Activated naive CD4-positive, alpha-beta T cell treated with anti-CD3 and anti-CD28 coated beads for 36 hours (primary cell): ENCODE data around the gene TSEN15. TPM values are rescaled to one million over a fixed set of nuclear protein-coding genes. Genes with fewer than 3 reads are reported as not detected.
"Not testable (repeated sequence)": the region's sequence is repeated elsewhere in the genome, so short reads cannot be mapped to it uniquely, and the experiment has no call there.

Experiments
- CTCF ChIA-PET: fragments of 350-600 bp; sonication (Branson Sonifier 250); formaldehyde crosslinking; loops from one replicate; lab custom pipeline; 2021; ENCODE audit warnings: antibody characterized with exemption; lab: Charles Lee
- DNase-seq: peaks from one replicate; pipeline ENCODE4 v3.0.0-alpha.2; 2020
- H3K27ac Mint-ChIP-seq: one replicate; pipeline ENCODE4 v1.8.0; 2021; ENCODE audit warnings: mild to moderate bottlenecking, mixed read lengths
- H3K27me3 Mint-ChIP-seq: one replicate; pipeline ENCODE4 v1.8.0; 2021; ENCODE audit warnings: low read depth, mixed read lengths
- H3K36me3 Mint-ChIP-seq: one replicate; pipeline ENCODE4 v1.8.0; 2021; ENCODE audit warnings: low read depth, mixed read lengths
- H3K4me1 Mint-ChIP-seq: one replicate; pipeline ENCODE4 v1.8.0; 2021; ENCODE audit warnings: low read depth, mixed read lengths
- H3K4me3 Mint-ChIP-seq: one replicate; pipeline ENCODE4 v1.8.0; 2021; ENCODE audit warnings: mild to moderate bottlenecking, moderate library complexity, mixed read lengths
- H3K9me3 Mint-ChIP-seq: one replicate; pipeline ENCODE4 v1.8.0; 2021; ENCODE audit warnings: mixed read lengths
- intact Hi-C: fragments of 100-400 bp; cut with micrococcal nuclease; formaldehyde crosslinking; loops from one replicate; pipeline ENCODE4 v1.15.1; 2023
- total RNA-seq, 2 experiments: library from RNA; stranded (reverse); gene quantifications; one replicate each; pipeline ENCODE4 v1.2.3, GENCODE V29; 2021

The TSEN15 gene
- total RNA-seq, 2 experiments from 2014 or later: 52.6 to 57.6 TPM

DNA sequence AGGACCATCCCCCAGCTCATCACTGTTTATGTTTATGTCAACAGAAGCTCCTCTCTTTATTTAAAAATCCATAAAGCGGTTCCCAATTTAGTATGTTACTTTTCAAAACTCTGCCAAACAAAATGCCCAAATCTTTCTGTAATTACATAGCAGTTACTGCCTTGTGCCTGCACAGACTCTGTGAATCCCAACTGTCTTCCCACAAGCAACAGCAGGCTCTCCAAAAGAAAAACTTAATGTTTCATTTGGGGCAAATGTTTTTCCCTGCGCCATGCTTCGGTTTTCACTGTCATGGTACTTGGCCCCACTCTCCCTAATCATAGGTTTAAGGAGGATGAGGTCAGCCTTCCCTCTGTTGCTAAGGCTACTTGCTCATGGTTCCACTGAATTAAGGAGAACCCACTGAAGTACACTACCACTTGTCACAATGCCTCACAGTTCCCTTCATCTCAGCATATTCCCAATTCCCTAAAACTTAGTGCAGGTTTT lies 18.6 kb upstream of the TSEN15 start:
- intact Hi-C loops: loop anchor here (10.0 kb wide), 1 partner anchor 852 kb away; no protein-coding TSS in a partner anchor
- CTCF ChIA-PET: no interaction called here
- Mint-ChIP-seq H3K4me1 (peaks cover 11% of the 10 kb centered on the region), H3K36me3 (no peaks in the 10 kb centered on the region), H3K27ac (no peak overlapping the region), H3K9me3 (no peaks in the 10 kb centered on the region), H3K4me3 (no peak overlapping the region), H3K27me3 (peaks cover 60% of the 10 kb centered on the region)
- no peak for DNase-seq

- Mint-ChIP-seq H3K36me3 (no peaks in the 10 kb centered on the region), H3K9me3 (no peaks in the 10 kb centered on the region), H3K4me1 (peaks cover 14% of the 10 kb centered on the region), H3K4me3 (no peak overlapping the region), H3K27ac (no peak overlapping the region), H3K27me3 (peaks cover 58% of the 10 kb centered on the region)
- intact Hi-C loops: loop anchor here (10.0 kb wide), 1 partner anchor 851 kb away; no protein-coding TSS in a partner anchor
- CTCF ChIA-PET: no interaction called here
- DNase-seq: no peak
Measured at GRCh38 chr1:184033711-184034167, 17.8 kb upstream of the TSEN15 start.

GRCh38 chr1:184034761-184035379 lies 16.7 kb upstream of the TSEN15 start:
- no peaks in the 10 kb centered on the region for H3K9me3 Mint-ChIP-seq
- H3K27ac Mint-ChIP-seq: no peak overlapping the region
- no peak overlapping the region for H3K4me3 Mint-ChIP-seq
- intact Hi-C loops: loop anchor here (5.0 to 10.0 kb wide), 3 partner anchors 850 to 1122 kb away; partner anchors contain the start of genes SWT1 and TRMT1L
- H3K36me3 Mint-ChIP-seq: no peaks in the 10 kb centered on the region
- DNase-seq: no peak
- peaks cover 15% of the 10 kb centered on the region for H3K4me1 Mint-ChIP-seq
- CTCF ChIA-PET: interaction anchor here (0.6 kb wide), 1 partner anchor 81 kb away, joined by 3 read pairs; no protein-coding TSS in a partner anchor
- peaks cover 64% of the 10 kb centered on the region for H3K27me3 Mint-ChIP-seq

- H3K9me3 Mint-ChIP-seq: no peaks in the 10 kb centered on the region
- H3K36me3 Mint-ChIP-seq: no peaks in the 10 kb centered on the region
- peaks cover 70% of the 10 kb centered on the region for H3K27me3 Mint-ChIP-seq
- DNase-seq: no peak
- intact Hi-C loops: loop anchor here (2.0 to 10.0 kb wide), 5 partner anchors 193 to 1121 kb away; partner anchors contain the start of genes SWT1 and TRMT1L
- H3K4me1 Mint-ChIP-seq: peaks cover 15% of the 10 kb centered on the region
- no peak overlapping the region for H3K27ac Mint-ChIP-seq
- CTCF ChIA-PET: no interaction called here
- peak overlapping the region; percentile 58 for H3K4me3 Mint-ChIP-seq
Measured at GRCh38 chr1:184035719-184036516, 15.6 kb upstream of the TSEN15 start.

- Mint-ChIP-seq H3K4me3 (peak overlapping the region; percentile 58), H3K9me3 (no peaks in the 10 kb centered on the region), H3K27me3 (peaks cover 68% of the 10 kb centered on the region), H3K4me1 (peaks cover 15% of the 10 kb centered on the region), H3K27ac (no peak overlapping the region), H3K36me3 (no peaks in the 10 kb centered on the region)
- CTCF ChIA-PET: no interaction called here
- DNase-seq: peak; percentile 23
- intact Hi-C loops: loop anchor here (2.0 to 10.0 kb wide), 5 partner anchors 194 to 1121 kb away; partner anchors contain the start of genes SWT1 and TRMT1L
Measured at GRCh38 chr1:184036517-184036949, 15.0 kb upstream of the TSEN15 start.

- H3K4me1 Mint-ChIP-seq: peaks cover 15% of the 10 kb centered on the region
- no peak for DNase-seq
- intact Hi-C loops: loop anchor here (1.0 to 10.0 kb wide), 10 partner anchors 13 to 1199 kb away; partner anchors contain the start of genes ARPC5, DHX9, SWT1 and TRMT1L
- no peaks in the 10 kb centered on the region for H3K36me3 Mint-ChIP-seq
- H3K9me3 Mint-ChIP-seq: no peaks in the 10 kb centered on the region
- peak overlapping the region; percentile 74 for H3K4me3 Mint-ChIP-seq
- H3K27ac Mint-ChIP-seq: peak overlapping the region; percentile 15
- CTCF ChIA-PET: interaction anchor here (0.6 kb wide), 1 partner anchor 887 kb away, joined by 3 read pairs; no protein-coding TSS in a partner anchor
- H3K27me3 Mint-ChIP-seq: peaks cover 70% of the 10 kb centered on the region
Measured at GRCh38 chr1:184037849-184038591, 13.5 kb upstream of the TSEN15 start.

GRCh38 chr1:184039126-184039525 lies 12.4 kb upstream of the TSEN15 start:
- H3K4me1 Mint-ChIP-seq: peaks cover 15% of the 10 kb centered on the region
- peaks cover 69% of the 10 kb centered on the region for H3K27me3 Mint-ChIP-seq
- no peak for DNase-seq
- no peaks in the 10 kb centered on the region for H3K9me3 Mint-ChIP-seq
- H3K4me3 Mint-ChIP-seq: no peak overlapping the region
- no peak overlapping the region for H3K27ac Mint-ChIP-seq
- CTCF ChIA-PET: no interaction called here
- H3K36me3 Mint-ChIP-seq: no peaks in the 10 kb centered on the region
- intact Hi-C loops: loop anchor here (5.0 to 10.0 kb wide), 3 partner anchors 846 to 1118 kb away; partner anchors contain the start of genes SWT1 and TRMT1L

DNA sequence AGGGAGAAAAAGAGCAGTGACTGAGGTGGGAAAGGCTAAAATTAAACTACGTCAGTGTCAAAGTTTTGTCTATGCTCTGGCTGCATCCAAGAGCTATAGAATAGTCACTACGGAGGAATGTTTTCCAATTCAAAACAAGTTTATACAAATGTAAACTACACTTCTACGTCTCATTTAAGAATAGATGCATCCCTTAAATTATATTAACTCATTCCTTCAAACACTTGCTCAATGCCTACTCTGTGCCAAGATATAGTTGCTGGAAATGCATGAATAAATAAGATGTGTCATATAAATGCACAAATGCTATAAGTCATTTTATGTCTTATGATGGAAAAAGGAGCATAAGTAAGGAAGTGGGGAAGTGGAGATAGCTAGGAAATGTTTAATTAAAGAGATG lies 9.8 kb upstream of the TSEN15 start:
- H3K9me3 Mint-ChIP-seq: no peaks in the 10 kb centered on the region
- H3K4me1 Mint-ChIP-seq: peaks cover 7% of the 10 kb centered on the region
- CTCF ChIA-PET: no interaction called here
- no peaks in the 10 kb centered on the region for H3K36me3 Mint-ChIP-seq
- DNase-seq: no peak
- H3K27me3 Mint-ChIP-seq: peaks cover 48% of the 10 kb centered on the region
- intact Hi-C loops: no loop called here
- no peak overlapping the region for H3K27ac Mint-ChIP-seq
- no peak overlapping the region for H3K4me3 Mint-ChIP-seq

- not testable (repeated sequence) for H3K9me3 Mint-ChIP-seq
Measured at GRCh38 chr1:184043315-184043714, 8.2 kb upstream of the TSEN15 start.

GRCh38 chr1:184044603-184045376 lies 6.7 kb upstream of the TSEN15 start:
- H3K4me1 Mint-ChIP-seq: no peaks in the 10 kb centered on the region
- no peak overlapping the region for H3K4me3 Mint-ChIP-seq
- H3K9me3 Mint-ChIP-seq: no peaks in the 10 kb centered on the region
- H3K27me3 Mint-ChIP-seq: peaks cover 31% of the 10 kb centered on the region
- DNase-seq: no peak
- no peaks in the 10 kb centered on the region for H3K36me3 Mint-ChIP-seq
- intact Hi-C loops: no loop called here
- no peak overlapping the region for H3K27ac Mint-ChIP-seq
- CTCF ChIA-PET: no interaction called here

More at GRCh38 chr1:184043315-184043714, 8.2 kb upstream of the TSEN15 start:
- H3K27ac Mint-ChIP-seq, H3K4me1 Mint-ChIP-seq, DNase-seq, intact Hi-C loops, H3K4me3 Mint-ChIP-seq, H3K36me3 Mint-ChIP-seq: not testable (repeated sequence)
- peaks cover 45% of the 10 kb centered on the region for H3K27me3 Mint-ChIP-seq
- CTCF ChIA-PET: interaction anchor here (0.6 kb wide), 1 partner anchor 521 kb away, joined by 4 read pairs; no protein-coding TSS in a partner anchor

DNA sequence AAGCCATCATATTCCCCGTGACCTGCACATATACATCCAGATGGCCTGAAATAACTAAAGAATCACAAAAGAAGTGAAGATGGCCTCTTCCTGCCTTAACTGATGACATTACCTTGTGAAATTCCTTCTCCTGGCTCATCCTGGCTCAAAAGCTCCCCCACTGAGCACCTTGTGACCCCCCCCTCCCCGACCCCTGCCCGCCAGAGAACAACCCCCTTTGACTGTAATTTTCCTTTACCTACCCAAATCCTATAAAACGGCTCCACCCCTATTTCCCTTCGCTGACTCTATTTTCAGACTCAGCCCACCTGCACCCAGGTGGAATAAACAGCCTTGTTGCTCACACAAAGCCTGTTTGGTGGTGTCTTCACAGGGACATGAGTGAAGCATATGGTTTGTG lies 4.0 kb upstream of the TSEN15 start:
- H3K9me3 Mint-ChIP-seq, DNase-seq, H3K27ac Mint-ChIP-seq, H3K36me3 Mint-ChIP-seq, intact Hi-C loops, H3K4me3 Mint-ChIP-seq, CTCF ChIA-PET: not testable (repeated sequence)
- Mint-ChIP-seq H3K27me3 (peaks cover 18% of the 10 kb centered on the region), H3K4me1 (peaks cover 16% of the 10 kb centered on the region)
